ENCODE data around the gene GTPBP1.

GRCh38 chr22:38742176-38742942, 36.6 kb downstream of the GTPBP1 start:
- no peak for TF ChIP-seq CTCF (IDR thresholded peaks at IDR 0.05; ENCODE audit: low read length)
- no peak for TF ChIP-seq EZH2 (optimal IDR thresholded peaks at IDR 0.05; ENCODE audit: low read depth, low read length)

All from MM.1S (cell line).